Measurements from ENCODE around the gene TAS2R40. TPM values are rescaled to one million over a fixed set of nuclear protein-coding genes. Genes with fewer than 3 reads are reported as not detected.

TAS2R40 gene
- polyA plus RNA-seq, 1 of the 3 experiments (the other 2 are of a cell fraction): not detected

GRCh38 chr7:143245123-143245522, 23.3 kb downstream of the TAS2R40 start:
- Histone ChIP-seq H3K9me3 (no peaks in the 10 kb centered on the region), H3K4me2 (no peak overlapping the region), H2AFZ (ENCODE audit: low read depth) (no peak overlapping the region), H3K27ac (ENCODE audit: low read depth in 2 of 2, low read length in 1 of 2) (no peak overlapping the region), H3F3A (replicated peaks; ENCODE audit: insufficient read depth) (peaks cover 6% of the 10 kb centered on the region), H3K36me3 (replicated peaks in 1 of 2; ENCODE audit: control insufficient read depth in 1 of 2, insufficient read depth in 2 of 2, low read length in 1 of 2) (no peaks in the 10 kb centered on the region), H3K9ac (no peak overlapping the region), H3K9me2 (no peaks in the 10 kb centered on the region), H3K79me2 (ENCODE audit: insufficient read depth) (no peaks in the 10 kb centered on the region), H4K20me1 (ENCODE audit: insufficient read depth) (no peaks in the 10 kb centered on the region), H3K27me3 (ENCODE audit: insufficient read depth) (no peaks in the 10 kb centered on the region), H3K4me1 (ENCODE audit: control insufficient read depth in 1 of 2, insufficient read depth in 2 of 2, low read depth in 1 of 2, low read length in 1 of 2) (peaks cover 0 to 7% of the 10 kb centered on the region in 2 experiments; a peak in 2 of 4 replicates), H3K4me3 (ENCODE audit: low read depth in 2 of 2, low read length in 1 of 2) (no peak overlapping the region)
- DNase-seq: no peak
- 50% methylated on average over 3 of the region's 3 CpGs for WGBS (ENCODE audit: low lambda C conversion rate)
- CTCF ChIA-PET: no interaction called here
- TF ChIP-seq MXI1 (IDR thresholded peaks at IDR 0.05; ENCODE audit: low read depth, low read length) (no peak), GATA2 (CRISPR knock-in tag; IDR thresholded peaks at IDR 0.05) (no peak), CHD2 (IDR thresholded peaks at IDR 0.05; ENCODE audit: low read length, partially characterized antibody) (no peak)
- POLR2A ChIA-PET: no interaction called here

DNA sequence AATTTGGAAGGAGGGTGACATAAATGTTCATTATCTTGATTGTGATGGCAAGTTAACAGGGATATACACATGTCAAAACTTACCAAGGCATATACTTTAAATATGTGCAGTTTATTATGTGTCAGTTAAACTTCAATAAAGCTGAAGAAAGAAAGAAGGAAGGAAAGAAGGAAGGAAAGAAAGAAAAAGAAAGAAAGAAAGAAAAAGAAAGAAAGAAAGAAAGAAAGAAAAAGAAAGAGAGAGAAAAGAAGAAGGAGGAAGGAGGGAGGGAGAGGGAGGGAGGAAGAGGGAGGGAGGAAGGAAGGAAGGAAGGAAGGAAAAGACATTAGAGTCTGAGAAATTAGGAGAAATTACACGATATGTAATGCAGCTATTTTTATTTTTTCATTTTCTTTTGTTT, 25.5 kb downstream of the TAS2R40 start:
- Histone ChIP-seq H3K4me2 (no peak overlapping the region), H3K9me2 (no peaks in the 10 kb centered on the region), H3K36me3 (replicated peaks in 1 of 2; ENCODE audit: control insufficient read depth in 1 of 2, insufficient read depth in 2 of 2, low read length in 1 of 2) (no peaks in the 10 kb centered on the region), H3K27ac (ENCODE audit: low read depth in 2 of 2, low read length in 1 of 2) (no peak overlapping the region), H3K4me1 (ENCODE audit: control insufficient read depth in 1 of 2, insufficient read depth in 2 of 2, low read depth in 1 of 2, low read length in 1 of 2) (peaks cover 0 to 3% of the 10 kb centered on the region in 2 experiments; a peak in 1 of 4 replicates), H3K9me3 (no peaks in the 10 kb centered on the region), H4K20me1 (ENCODE audit: insufficient read depth) (no peaks in the 10 kb centered on the region), H3K4me3 (ENCODE audit: low read depth in 2 of 2, low read length in 1 of 2) (no peak overlapping the region), H2AFZ (ENCODE audit: low read depth) (no peak overlapping the region), H3K27me3 (ENCODE audit: insufficient read depth) (no peaks in the 10 kb centered on the region), H3F3A (replicated peaks; ENCODE audit: insufficient read depth) (no peaks in the 10 kb centered on the region), H3K9ac (no peak overlapping the region), H3K79me2 (ENCODE audit: insufficient read depth) (no peaks in the 10 kb centered on the region)
- ChIA-PET POLR2A (no interaction called here), CTCF (interaction anchor here (0.7 to 1.4 kb wide), 3 partner anchors 11 to 240 kb away, joined by 3 to 5 read pairs (median 4); no protein-coding TSS in a partner anchor)
- no peak for TF ChIP-seq RCOR1 (IDR thresholded peaks at IDR 0.05; ENCODE audit: low read length)
- TF ChIP-seq, protein P1, sequence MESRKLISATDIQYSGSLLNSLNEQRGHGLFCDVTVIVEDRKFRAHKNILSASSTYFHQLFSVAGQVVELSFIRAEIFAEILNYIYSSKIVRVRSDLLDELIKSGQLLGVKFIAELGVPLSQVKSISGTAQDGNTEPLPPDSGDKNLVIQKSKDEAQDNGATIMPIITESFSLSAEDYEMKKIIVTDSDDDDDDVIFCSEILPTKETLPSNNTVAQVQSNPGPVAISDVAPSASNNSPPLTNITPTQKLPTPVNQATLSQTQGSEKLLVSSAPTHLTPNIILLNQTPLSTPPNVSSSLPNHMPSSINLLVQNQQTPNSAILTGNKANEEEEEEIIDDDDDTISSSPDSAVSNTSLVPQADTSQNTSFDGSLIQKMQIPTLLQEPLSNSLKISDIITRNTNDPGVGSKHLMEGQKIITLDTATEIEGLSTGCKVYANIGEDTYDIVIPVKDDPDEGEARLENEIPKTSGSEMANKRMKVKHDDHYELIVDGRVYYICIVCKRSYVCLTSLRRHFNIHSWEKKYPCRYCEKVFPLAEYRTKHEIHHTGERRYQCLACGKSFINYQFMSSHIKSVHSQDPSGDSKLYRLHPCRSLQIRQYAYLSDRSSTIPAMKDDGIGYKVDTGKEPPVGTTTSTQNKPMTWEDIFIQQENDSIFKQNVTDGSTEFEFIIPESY (IDR thresholded peaks at IDR 0.05; ENCODE audit: borderline replicate concordance, low read depth): no peak
- no peak for TF ChIP-seq RAD21 (IDR thresholded peaks at IDR 0.05; ENCODE audit: low read length)
- TF ChIP-seq SIN3A (IDR thresholded peaks at IDR 0.05; ENCODE audit: borderline replicate concordance, low read depth, low read length): no peak
- TF ChIP-seq FOSL2 (IDR thresholded peaks at IDR 0.05; ENCODE audit: borderline replicate concordance, low read depth): no peak
- TF ChIP-seq, protein P2, sequence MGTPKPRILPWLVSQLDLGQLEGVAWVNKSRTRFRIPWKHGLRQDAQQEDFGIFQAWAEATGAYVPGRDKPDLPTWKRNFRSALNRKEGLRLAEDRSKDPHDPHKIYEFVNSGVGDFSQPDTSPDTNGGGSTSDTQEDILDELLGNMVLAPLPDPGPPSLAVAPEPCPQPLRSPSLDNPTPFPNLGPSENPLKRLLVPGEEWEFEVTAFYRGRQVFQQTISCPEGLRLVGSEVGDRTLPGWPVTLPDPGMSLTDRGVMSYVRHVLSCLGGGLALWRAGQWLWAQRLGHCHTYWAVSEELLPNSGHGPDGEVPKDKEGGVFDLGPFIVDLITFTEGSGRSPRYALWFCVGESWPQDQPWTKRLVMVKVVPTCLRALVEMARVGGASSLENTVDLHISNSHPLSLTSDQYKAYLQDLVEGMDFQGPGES (IDR thresholded peaks at IDR 0.05; ENCODE audit: low read depth, low read length): no peak
- no peak for TF ChIP-seq TAF1 (IDR thresholded peaks at IDR 0.05; ENCODE audit: borderline replicate concordance, low read depth, low read length)
- DNase-seq: no peak
- 6% methylated on average over 1 of the region's 1 CpG for WGBS (ENCODE audit: low lambda C conversion rate)

All from SK-N-SH (cell line).